PC-3 (cell line): ENCODE measurements around the gene DAND5.

Experiments
- EZH2 ChIP-seq: fragments of 300-600 bp; sonication (generic); IDR thresholded peaks from one replicate; pipeline ENCODE4 v1.6.1; 2017; ENCODE audit warnings: antibody characterized with exemption, mild to moderate bottlenecking, low read length; ENCODE audit not compliant: unreplicated experiment
- EZH2phosphoT487 ChIP-seq: fragments of 300-600 bp; sonication (generic); IDR thresholded peaks from 2 replicates; pipeline ENCODE4 v1.6.1; 2018; ENCODE audit warnings: mild to moderate bottlenecking, antibody characterized with exemption, low read length, borderline replicate concordance
- TF ChIP-seq, protein P1 (sequence below): fragments of 300-600 bp; sonication (generic); conservative IDR thresholded peaks from 2 replicates; pipeline ENCODE4 v1.5.1; 2017; ENCODE audit warnings: antibody characterized with exemption, low read depth, mild to moderate bottlenecking, low read length

DNA sequence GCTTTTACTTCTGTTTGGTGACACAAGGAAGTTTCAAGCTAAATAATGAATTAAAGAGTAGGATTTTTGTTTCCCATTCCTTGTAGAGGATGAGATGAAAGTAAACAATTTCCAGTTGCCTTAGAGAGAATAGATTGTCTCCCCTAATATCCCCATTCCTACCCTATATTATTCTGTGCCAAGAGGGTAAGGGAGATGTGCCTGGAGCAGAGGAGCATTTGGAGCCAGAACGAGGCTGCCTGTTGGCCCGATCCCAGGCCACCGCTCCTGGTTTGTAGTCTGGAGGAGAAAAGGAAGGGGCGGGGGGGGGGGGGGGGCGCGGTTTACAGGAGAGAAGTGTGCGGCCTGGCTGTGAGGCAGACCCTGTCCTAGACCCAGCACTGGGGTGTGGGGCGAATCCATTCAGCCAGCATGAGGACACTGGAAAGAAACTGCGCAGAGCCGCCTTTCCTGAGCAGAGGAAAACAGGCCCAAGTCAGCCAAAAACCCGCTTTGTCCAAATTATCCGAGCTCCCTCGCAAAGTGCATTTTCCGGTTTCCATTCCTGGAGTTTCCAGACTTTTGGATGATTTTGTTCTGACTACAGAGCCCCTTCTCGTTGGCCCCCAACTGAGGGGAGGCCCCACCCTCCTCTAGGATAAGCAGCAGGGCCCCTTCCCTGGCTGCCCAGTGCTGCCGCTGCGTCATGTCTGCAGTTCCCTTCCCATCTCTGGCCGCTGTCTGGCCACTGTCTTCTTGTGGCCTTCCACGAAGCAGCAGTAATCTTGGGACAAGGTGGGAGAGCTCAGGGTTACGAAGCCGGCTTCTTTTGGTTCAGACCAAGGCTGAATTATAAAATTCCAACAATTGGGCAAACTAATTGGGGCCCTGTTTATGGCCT lies 48.9 kb downstream of the DAND5 start:
- TF ChIP-seq EZH2 (no peak), EZH2phosphoT487 (no peak)
- TF ChIP-seq, protein P1, sequence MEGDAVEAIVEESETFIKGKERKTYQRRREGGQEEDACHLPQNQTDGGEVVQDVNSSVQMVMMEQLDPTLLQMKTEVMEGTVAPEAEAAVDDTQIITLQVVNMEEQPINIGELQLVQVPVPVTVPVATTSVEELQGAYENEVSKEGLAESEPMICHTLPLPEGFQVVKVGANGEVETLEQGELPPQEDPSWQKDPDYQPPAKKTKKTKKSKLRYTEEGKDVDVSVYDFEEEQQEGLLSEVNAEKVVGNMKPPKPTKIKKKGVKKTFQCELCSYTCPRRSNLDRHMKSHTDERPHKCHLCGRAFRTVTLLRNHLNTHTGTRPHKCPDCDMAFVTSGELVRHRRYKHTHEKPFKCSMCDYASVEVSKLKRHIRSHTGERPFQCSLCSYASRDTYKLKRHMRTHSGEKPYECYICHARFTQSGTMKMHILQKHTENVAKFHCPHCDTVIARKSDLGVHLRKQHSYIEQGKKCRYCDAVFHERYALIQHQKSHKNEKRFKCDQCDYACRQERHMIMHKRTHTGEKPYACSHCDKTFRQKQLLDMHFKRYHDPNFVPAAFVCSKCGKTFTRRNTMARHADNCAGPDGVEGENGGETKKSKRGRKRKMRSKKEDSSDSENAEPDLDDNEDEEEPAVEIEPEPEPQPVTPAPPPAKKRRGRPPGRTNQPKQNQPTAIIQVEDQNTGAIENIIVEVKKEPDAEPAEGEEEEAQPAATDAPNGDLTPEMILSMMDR: no peak
